ENCODE results near the gene CPED1.

The CPED1 gene

GRCh38 chr7:121012919-121013318 lies 24.4 kb downstream of the CPED1 start:
- H4K20me1 ChIP-seq (ENCODE audit: insufficient read depth, low read length): no peaks in the 10 kb centered on the region
- no peaks in the 10 kb centered on the region for H3K9me3 ChIP-seq (replicated peaks; ENCODE audit: insufficient read depth, low read length)
- H2AFZ ChIP-seq (ENCODE audit: low read length): no peak overlapping the region
- peaks cover 4% of the 10 kb centered on the region for H3K4me1 ChIP-seq (ENCODE audit: low read length)
- H3K9me2 ChIP-seq (replicated peaks; ENCODE audit: insufficient read depth, low read length): no peaks in the 10 kb centered on the region
- H3K36me3 ChIP-seq (replicated peaks; ENCODE audit: insufficient read depth, low read length): no peaks in the 10 kb centered on the region
- TF ChIP-seq EZH2 (optimal IDR thresholded peaks at IDR 0.05; ENCODE audit: low read depth, low read length): no peak
- no peak for TF ChIP-seq CTCF (IDR thresholded peaks at IDR 0.05; ENCODE audit: low read length)
- TF ChIP-seq EZH2phosphoT487 (IDR thresholded peaks at IDR 0.05; ENCODE audit: low read length): no peak
- DNase-seq: no peak
- no peak overlapping the region for H3K27ac ChIP-seq (ENCODE audit: low read length)
- H3K79me2 ChIP-seq (ENCODE audit: low read length): no peaks in the 10 kb centered on the region
- no peak overlapping the region for H3K4me3 ChIP-seq (ENCODE audit: low read length)
- no peak overlapping the region for H3K9ac ChIP-seq (ENCODE audit: low read length)
- no peaks in the 10 kb centered on the region for H3K27me3 ChIP-seq (replicated peaks; ENCODE audit: insufficient read depth, low read length)
- no peaks in the 10 kb centered on the region for H3F3A ChIP-seq (ENCODE audit: insufficient read depth, low read length)
- H3K4me2 ChIP-seq (ENCODE audit: low read depth, low read length): no peak overlapping the region

- no peak overlapping the region for H3K9ac ChIP-seq (ENCODE audit: low read length)
- no peaks in the 10 kb centered on the region for H3F3A ChIP-seq (ENCODE audit: insufficient read depth, low read length)
- H3K27me3 ChIP-seq (replicated peaks; ENCODE audit: insufficient read depth, low read length): no peaks in the 10 kb centered on the region
- no peak overlapping the region for H3K4me2 ChIP-seq (ENCODE audit: low read depth, low read length)
- peaks cover 13% of the 10 kb centered on the region for H3K4me1 ChIP-seq (ENCODE audit: low read length)
- no peaks in the 10 kb centered on the region for H3K79me2 ChIP-seq (ENCODE audit: low read length)
- H3K36me3 ChIP-seq (replicated peaks; ENCODE audit: insufficient read depth, low read length): no peaks in the 10 kb centered on the region
- no peak overlapping the region for H3K27ac ChIP-seq (ENCODE audit: low read length)
- H2AFZ ChIP-seq (ENCODE audit: low read length): no peak overlapping the region
- H4K20me1 ChIP-seq (ENCODE audit: insufficient read depth, low read length): no peaks in the 10 kb centered on the region
- TF ChIP-seq CTCF (IDR thresholded peaks at IDR 0.05; ENCODE audit: low read length) (no peak), EZH2 (optimal IDR thresholded peaks at IDR 0.05; ENCODE audit: low read depth, low read length) (no peak), EZH2phosphoT487 (IDR thresholded peaks at IDR 0.05; ENCODE audit: low read length) (no peak)
- no peak for DNase-seq
- no peak overlapping the region for H3K4me3 ChIP-seq (ENCODE audit: low read length)
- no peaks in the 10 kb centered on the region for H3K9me2 ChIP-seq (replicated peaks; ENCODE audit: insufficient read depth, low read length)
- H3K9me3 ChIP-seq (replicated peaks; ENCODE audit: insufficient read depth, low read length): no peaks in the 10 kb centered on the region
These were observed 27.0 kb downstream of the CPED1 start for GRCh38 chr7:121015560-121015959.

- Histone ChIP-seq H3K9ac (ENCODE audit: low read length) (no peak overlapping the region), H3K36me3 (replicated peaks; ENCODE audit: insufficient read depth, low read length) (no peaks in the 10 kb centered on the region), H3F3A (ENCODE audit: insufficient read depth, low read length) (no peaks in the 10 kb centered on the region), H3K9me2 (replicated peaks; ENCODE audit: insufficient read depth, low read length) (no peaks in the 10 kb centered on the region), H3K9me3 (replicated peaks; ENCODE audit: insufficient read depth, low read length) (no peaks in the 10 kb centered on the region), H3K79me2 (ENCODE audit: low read length) (no peaks in the 10 kb centered on the region), H3K27me3 (replicated peaks; ENCODE audit: insufficient read depth, low read length) (no peaks in the 10 kb centered on the region), H3K27ac (ENCODE audit: low read length) (no peak overlapping the region), H3K4me2 (ENCODE audit: low read depth, low read length) (no peak overlapping the region), H2AFZ (ENCODE audit: low read length) (no peak overlapping the region), H4K20me1 (ENCODE audit: insufficient read depth, low read length) (no peaks in the 10 kb centered on the region), H3K4me1 (ENCODE audit: low read length) (peaks cover 13% of the 10 kb centered on the region), H3K4me3 (ENCODE audit: low read length) (no peak overlapping the region)
- DNase-seq: no peak
- TF ChIP-seq CTCF (IDR thresholded peaks at IDR 0.05; ENCODE audit: low read length) (no peak), EZH2 (optimal IDR thresholded peaks at IDR 0.05; ENCODE audit: low read depth, low read length) (no peak), EZH2phosphoT487 (IDR thresholded peaks at IDR 0.05; ENCODE audit: low read length) (no peak)
These were observed 28.5 kb downstream of the CPED1 start for GRCh38 chr7:121016966-121017365.
